Heart left ventricle (tissue), 16 donors: ENCODE results near the gene GANAB. TPM values are rescaled to one million over a fixed set of nuclear protein-coding genes. Genes with fewer than 3 reads are reported as not detected.

Experiments
- ATAC-seq, 4 donors: fragments of 200-7000 bp; cut with Tn5 transposase; one replicate each; pipeline ENCODE4 v1.9.1; 2020 to 2022; ENCODE audit warnings: moderate library complexity in 4 of 4, mild to moderate bottlenecking in 3 of 4, moderate number of reproducible peaks in 1 of 4
- DNase-seq, 5 donors: peaks; one replicate each; pipeline ENCODE4 v3.0.0-alpha.2; 2020
- H3K27ac ChIP-seq, 12 donors: fragments of 200-600 bp; sonication (generic) in 4 of 12; one replicate each; pipeline versions ENCODE4 v1.5.0 to v1.8.0; 2016 to 2022; ENCODE audit warnings: mild to moderate bottlenecking in 2 of 12
- H3K27me3 ChIP-seq, 9 donors: fragments of 200-600 bp; sonication (generic) in 2 of 9; one replicate each; pipeline versions ENCODE4 v1.5.1 to v1.8.0; 2016 to 2022; ENCODE audit warnings: mild to moderate bottlenecking in 3 of 9
- H3K36me3 ChIP-seq, 9 donors: fragments of 200-600 bp; sonication (generic) in 2 of 9; one replicate each; pipeline versions ENCODE4 v1.5.0 to v1.8.0; 2018 to 2022; ENCODE audit warnings: mild to moderate bottlenecking in 2 of 9
- H3K4me1 ChIP-seq, 12 donors: fragments of 200-600 bp; sonication (generic) in 4 of 12; one replicate each; pipeline versions ENCODE4 v1.5.0 to v1.8.0; 2016 to 2022; ENCODE audit warnings: mild to moderate bottlenecking in 3 of 12
- H3K4me3 ChIP-seq, 12 donors: fragments of 200-600 bp; sonication (generic) in 4 of 12; one replicate each; pipeline versions ENCODE4 v1.5.0 to v1.8.0; 2017 to 2022; ENCODE audit warnings: mild to moderate bottlenecking in 9 of 12, moderate library complexity in 4 of 12
- H3K9me3 ChIP-seq, 12 donors: fragments of 200-600 bp; sonication (generic) in 4 of 12; one replicate each; pipeline versions ENCODE4 v1.5.0 to v1.8.0; 2016 to 2022; ENCODE audit warnings: mild to moderate bottlenecking in 1 of 12
- POLR2A ChIP-seq, 2 donors: fragments of 450-650 bp; IDR thresholded peaks; one replicate each; pipeline ENCODE4 v1.6.1; 2017; ENCODE audit warnings: antibody characterized with exemption in 2 of 2, mild to moderate bottlenecking in 2 of 2, moderate library complexity in 2 of 2
- WGBS, 4 donors: extraction: QIAGEN DNeasy Blood & Tissue Kit in 2 of 4; methylation state at CpG; one replicate each; pipeline versions ENCODE4 v1.1.5 to v1.1.7; 2013 to 2018; 5-methylcytosine and 5-hydroxymethylcytosine counted together
- intact Hi-C, 10 donors: fragments of 100-400 bp; cut with DNase I; formaldehyde crosslinking; loops; one replicate each; pipeline versions ENCODE4 v1.11.1 to v1.14.2; 2022
- polyA plus RNA-seq, 2 donors: library from polyadenylated mRNA; stranded (reverse); fragments of 200-250 nt; gene quantifications; one replicate each; pipeline ENCODE4 v1.2.3, GENCODE V29; 2013
- total RNA-seq, 9 donors: library from RNA; depleted of rRNA in 2 of 9; stranded (reverse); fragments of >200 nt in 2 of 9; fragmentation: NEBNext Ultra II Directional in 3 of 9; extraction: Animal tissue kit (Norgen Biotek cat#: 25700) in 3 of 9; gene quantifications; one replicate each; pipeline versions ENCODE4 v1.1.0 to v1.2.4, GENCODE V29; 2016 to 2023
- TF ChIP-seq, protein P1 (sequence below), 12 donors: fragments of 200-600 bp; sonication (generic) in 4 of 12; IDR thresholded peaks; one replicate each; pipeline versions ENCODE4 v1.5.0 to v1.8.0; 2018 to 2022; ENCODE audit warnings: antibody characterized with exemption in 12 of 12, mild to moderate bottlenecking in 5 of 12
- donor health status: ischemic (EF 13 %, LVEDD 7.1; RV severe dilation, severe dysfunction).
- donor health status: healthy with polysubstance abuse.
- donor health status: DM: no; HTN: yes; CAD: no.
- donor health status: DM: no; HTN: no; CAD: no.
- donor health status: ischemic (EF 25% LVEDD 6.9; RV normal size, moderate dysfunction).
- donor health status: ischemic (EF 25% LVEDD 5.7; RV mildly dilated, moderate dysfunction).
- donor health status: healthy.
- donor health status: DM: yes; HTN: yes; CAD: no.
- donor health status: ischemic (EF 35%, LVEDD 5.7; RV mildly dilated, moderate dysfunction).
- donor health status: nonischemic (EF 11% LVEDD 7.7; RV severe dilation, severe dysfunction).
- donor health status: DM: yes; HTN: yes; CAD: no.
- donor health status: PGD.
- donor health status: ischemic (EF 29% LVEDD 5.4; RV normal size, mild dysfunction).
- donor health status: nonischemic (EF 23%, LVEDD 6.1; RV moderate dilation, normal function).

Gene GANAB
- total and polyA plus RNA-seq, 11 donors: 49.3 to 182 (median 99.1) TPM

- Histone ChIP-seq H3K4me3 (peak overlapping the region; percentile 81 to 100 (median 90)), H3K27me3 (no peaks in the 10 kb centered on the region), H3K9me3 (no peaks in the 10 kb centered on the region), H3K36me3 (peaks cover 0 to 62% (median 40%) of the 10 kb centered on the region in 9 donors), H3K27ac (peak overlapping the region; percentile 91 to 100 (median 98)), H3K4me1 (peaks cover 4 to 41% (median 32%) of the 10 kb centered on the region in 12 donors)
- ATAC-seq: peak in 3 of 4 donors; percentile 8 to 37 (median 33)
- WGBS, 4 donors: 0 to 1% (median 0%) methylated on average over 28 to 30 of the region's 30 CpGs; no CpG with 5 or more reads in 1 of the 4 donors
- DNase-seq: peak in 3 of 5 donors; percentile 64 to 72 (median 64)
- TF ChIP-seq, protein P1, sequence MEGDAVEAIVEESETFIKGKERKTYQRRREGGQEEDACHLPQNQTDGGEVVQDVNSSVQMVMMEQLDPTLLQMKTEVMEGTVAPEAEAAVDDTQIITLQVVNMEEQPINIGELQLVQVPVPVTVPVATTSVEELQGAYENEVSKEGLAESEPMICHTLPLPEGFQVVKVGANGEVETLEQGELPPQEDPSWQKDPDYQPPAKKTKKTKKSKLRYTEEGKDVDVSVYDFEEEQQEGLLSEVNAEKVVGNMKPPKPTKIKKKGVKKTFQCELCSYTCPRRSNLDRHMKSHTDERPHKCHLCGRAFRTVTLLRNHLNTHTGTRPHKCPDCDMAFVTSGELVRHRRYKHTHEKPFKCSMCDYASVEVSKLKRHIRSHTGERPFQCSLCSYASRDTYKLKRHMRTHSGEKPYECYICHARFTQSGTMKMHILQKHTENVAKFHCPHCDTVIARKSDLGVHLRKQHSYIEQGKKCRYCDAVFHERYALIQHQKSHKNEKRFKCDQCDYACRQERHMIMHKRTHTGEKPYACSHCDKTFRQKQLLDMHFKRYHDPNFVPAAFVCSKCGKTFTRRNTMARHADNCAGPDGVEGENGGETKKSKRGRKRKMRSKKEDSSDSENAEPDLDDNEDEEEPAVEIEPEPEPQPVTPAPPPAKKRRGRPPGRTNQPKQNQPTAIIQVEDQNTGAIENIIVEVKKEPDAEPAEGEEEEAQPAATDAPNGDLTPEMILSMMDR (IDR thresholded peaks at IDR 0.05): no peak
- intact Hi-C loops: loop anchor here in 1 of 10 donors (5.0 kb wide), 1 partner anchor 76 kb away; the partner anchor contains the start of gene UBXN1
These were observed 45.4 kb downstream of the GANAB start for GRCh38 chr11:62601122-62601371.

GRCh38 chr11:62600367-62601121, 45.9 kb downstream of the GANAB start:
- no peak for TF ChIP-seq POLR2A (IDR thresholded peaks at IDR 0.05)
- DNase-seq (peak in 1 of 5 donors; percentile 39), ATAC-seq (no peak)
- Histone ChIP-seq H3K4me1 (peaks cover 4 to 41% (median 32%) of the 10 kb centered on the region in 12 donors), H3K36me3 (peaks cover 0 to 62% (median 40%) of the 10 kb centered on the region in 9 donors), H3K4me3 (peak overlapping the region; percentile 81 to 100 (median 90)), H3K9me3 (no peaks in the 10 kb centered on the region), H3K27ac (peak overlapping the region; percentile 91 to 100 (median 98)), H3K27me3 (no peaks in the 10 kb centered on the region)
- intact Hi-C loops: loop anchor here in 1 of 10 donors (5.0 kb wide), 1 partner anchor 77 kb away; the partner anchor contains the start of gene UBXN1
- 2 to 4% (median 3%) methylated on average over 21 to 26 of the region's 26 CpGs for WGBS, 4 donors

- DNase-seq: peak in 1 of 5 donors; percentile 9
These were observed 46.5 kb downstream of the GANAB start for GRCh38 chr11:62599901-62600300.

GRCh38 chr11:62599069-62599696, 47.2 kb downstream of the GANAB start:
- ATAC-seq (peak; percentile 67 to 85 (median 82)), DNase-seq (peak; percentile 93 to 97 (median 97))
- H3K4me1 ChIP-seq: peaks cover 4 to 41% (median 32%) of the 10 kb centered on the region in 12 donors
- intact Hi-C loops: loop anchor here in 2 of 10 donors (2.0 to 10.0 kb wide), 2 partner anchors 52 to 96 kb away; partner anchors contain the start of gene AHNAK (in 1 of the 2)
- peak overlapping the region in 11 of 12 donors; percentile 55 to 100 (median 98) for H3K27ac ChIP-seq
- no peak for TF ChIP-seq POLR2A (IDR thresholded peaks at IDR 0.05)
- TF ChIP-seq, protein P1 (IDR thresholded peaks at IDR 0.05): no peak
- WGBS, 4 donors: 33 to 38% (median 37%) methylated on average over 7 of the region's 7 CpGs
- H3K36me3 ChIP-seq: peaks cover 0 to 62% (median 44%) of the 10 kb centered on the region in 9 donors
- no peaks in the 10 kb centered on the region for H3K27me3 ChIP-seq
- H3K4me3 ChIP-seq: peak overlapping the region in 10 of 12 donors; percentile 11 to 100 (median 90)
- no peaks in the 10 kb centered on the region for H3K9me3 ChIP-seq

More at GRCh38 chr11:62599901-62600300, 46.5 kb downstream of the GANAB start:
- Histone ChIP-seq H3K9me3 (no peaks in the 10 kb centered on the region), H3K27ac (peak overlapping the region in 11 of 12 donors; percentile 55 to 100 (median 98)), H3K4me1 (peaks cover 4 to 41% (median 32%) of the 10 kb centered on the region in 12 donors), H3K27me3 (no peaks in the 10 kb centered on the region), H3K36me3 (peaks cover 0 to 62% (median 40%) of the 10 kb centered on the region in 9 donors), H3K4me3 (peak overlapping the region in 11 of 12 donors; percentile 11 to 100 (median 90))
- no peak for TF ChIP-seq POLR2A (IDR thresholded peaks at IDR 0.05)
- TF ChIP-seq, protein P1 (IDR thresholded peaks at IDR 0.05): no peak
- intact Hi-C loops: loop anchor here in 3 of 10 donors (2.0 to 10.0 kb wide), 3 partner anchors 53 to 95 kb away; partner anchors contain the start of genes AHNAK (in 1 of the 3) and UBXN1 (in 1 of the 3)
- ATAC-seq: no peak
- 37 to 42% (median 39%) methylated on average over 5 of the region's 5 CpGs for WGBS, 4 donors
